Esophagus muscularis mucosa (tissue), 4 donors: ENCODE data around the gene CEP112. TPM values are rescaled to one million over a fixed set of nuclear protein-coding genes. Genes with fewer than 3 reads are reported as not detected.

Experiments used
- DNase-seq: peaks from one replicate; pipeline ENCODE4 v3.0.0-alpha.2; 2017; ENCODE audit errors: extremely low spot score
- H3K27ac ChIP-seq, 4 donors: fragments of 200-600 bp; sonication (generic); replicated peaks in 1 of 4; 1 replicate in 3 of 4; 2 replicates in 1 of 4; pipeline ENCODE4 v1.5.1; 2016 to 2019; ENCODE audit warnings: mild to moderate bottlenecking in 1 of 4
- H3K27me3 ChIP-seq, 4 donors: fragments of 200-600 bp; sonication (generic); one replicate each; pipeline versions ENCODE4 v1.5.1 to v1.6.0; 2016 to 2019
- H3K36me3 ChIP-seq, 4 donors: fragments of 200-600 bp; sonication (generic); one replicate each; pipeline ENCODE4 v1.5.1; 2016 to 2019
- H3K4me1 ChIP-seq, 4 donors: fragments of 200-600 bp; sonication (generic); one replicate each; pipeline ENCODE4 v1.5.1; 2016 to 2019
- H3K4me3 ChIP-seq, 4 donors: fragments of 200-600 bp; sonication (generic); 1 replicate in 2 of 4; 2 replicates in 2 of 4; pipeline ENCODE4 v1.5.1; 2016 to 2019; ENCODE audit warnings: mild to moderate bottlenecking in 4 of 4, moderate library complexity in 1 of 4
- H3K9me3 ChIP-seq, 4 donors: fragments of 200-600 bp; sonication (generic); 1 replicate in 3 of 4; 2 replicates in 1 of 4; pipeline ENCODE4 v1.5.1; 2016 to 2019
- EP300 ChIP-seq: sonication (generic); formaldehyde crosslinking; IDR thresholded peaks from one replicate; pipeline ENCODE4 v1.6.1; 2017; ENCODE audit warnings: antibody characterized with exemption
- POLR2A ChIP-seq: fragments of 450-650 bp; IDR thresholded peaks from one replicate; pipeline ENCODE4 v1.6.1; 2017; ENCODE audit warnings: antibody characterized with exemption, moderate library complexity, mild to moderate bottlenecking, low read depth
- POLR2AphosphoS5 ChIP-seq, 2 donors: sonication (generic); formaldehyde crosslinking; IDR thresholded peaks; one replicate each; pipeline ENCODE4 v1.6.1; 2017; ENCODE audit warnings: antibody characterized with exemption in 2 of 2
- WGBS: methylation state at CpG from one replicate; pipeline ENCODE4 v1.1.5; 2018; 5-methylcytosine and 5-hydroxymethylcytosine counted together
- intact Hi-C: fragments of 100-400 bp; cut with DNase I; formaldehyde crosslinking; loops from one replicate; pipeline ENCODE4 v1.15.1; 2023
- total RNA-seq, 4 donors: library from RNA; depleted of rRNA; stranded (reverse); fragments of >200 nt; gene quantifications; one replicate each; pipeline versions ENCODE4 v1.1.0 to v1.2.1, GENCODE V29; 2016
- TF ChIP-seq, protein P1 (sequence below), 3 experiments: fragments of 200-600 bp in 2 of 3; fragments of 450-650 bp in 1 of 3; sonication (generic) in 2 of 3; IDR thresholded peaks; one replicate each; pipeline ENCODE4 v1.5.1; 2017 to 2019; ENCODE audit warnings: antibody characterized with exemption in 3 of 3, mild to moderate bottlenecking in 2 of 3, moderate library complexity in 1 of 3

CEP112 gene
- total RNA-seq, 4 donors from 2014 or later = 17.0 to 24.7 (median 23.2) TPM

DNA sequence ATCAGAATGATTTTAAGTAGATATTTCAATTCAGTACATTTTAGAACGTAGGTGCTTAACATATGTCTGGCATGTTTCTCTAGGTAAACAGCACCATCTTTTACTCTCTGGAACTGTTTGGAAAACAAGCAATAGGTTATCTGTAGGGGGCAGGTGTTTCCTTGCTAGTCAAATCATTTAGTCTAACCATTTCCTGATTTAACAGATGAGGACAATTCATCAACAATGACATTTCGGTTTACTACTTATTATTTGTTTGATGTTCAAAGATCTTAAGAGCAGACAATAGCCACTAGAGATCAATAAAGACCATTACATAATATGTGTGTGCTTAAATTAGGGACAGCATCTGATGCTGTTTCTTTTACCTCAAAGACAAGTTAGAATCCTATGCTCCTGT lies 173.1 kb downstream of the CEP112 start:
- 48% methylated on average over 2 of the region's 2 CpGs for WGBS
- H3K4me1 ChIP-seq = no peaks in the 10 kb centered on the region

GRCh38 chr17:66016231-66016630 lies 175.7 kb downstream of the CEP112 start:
- no peak for TF ChIP-seq POLR2AphosphoS5 (IDR thresholded peaks at IDR 0.05)
- no peak for TF ChIP-seq POLR2A
- TF ChIP-seq EP300 = no peak
- no peak for DNase-seq
- Histone ChIP-seq H3K27ac (no peak overlapping the region), H3K36me3 (peaks cover 0 to 2% (median 0%) of the 10 kb centered on the region in 4 donors), H3K9me3 (no peaks in the 10 kb centered on the region), H3K27me3 (no peaks in the 10 kb centered on the region), H3K4me3 (no peak overlapping the region), H3K4me1 (no peaks in the 10 kb centered on the region)
- 67% methylated on average over 3 of the region's 3 CpGs for WGBS
- intact Hi-C loops = no loop called here

More for the DNA sequence above, 173.1 kb downstream of the CEP112 start:
- Histone ChIP-seq H3K4me3 (no peak overlapping the region), H3K9me3 (peaks cover 0 to 12% (median 10%) of the 10 kb centered on the region in 4 donors), H3K27me3 (no peaks in the 10 kb centered on the region), H3K36me3 (peaks cover 0 to 3% (median 0%) of the 10 kb centered on the region in 4 donors), H3K27ac (no peak overlapping the region)
- intact Hi-C loops = no loop called here
- TF ChIP-seq POLR2AphosphoS5 (IDR thresholded peaks at IDR 0.05) (no peak), EP300 (no peak), POLR2A (no peak)
- TF ChIP-seq, protein P1, sequence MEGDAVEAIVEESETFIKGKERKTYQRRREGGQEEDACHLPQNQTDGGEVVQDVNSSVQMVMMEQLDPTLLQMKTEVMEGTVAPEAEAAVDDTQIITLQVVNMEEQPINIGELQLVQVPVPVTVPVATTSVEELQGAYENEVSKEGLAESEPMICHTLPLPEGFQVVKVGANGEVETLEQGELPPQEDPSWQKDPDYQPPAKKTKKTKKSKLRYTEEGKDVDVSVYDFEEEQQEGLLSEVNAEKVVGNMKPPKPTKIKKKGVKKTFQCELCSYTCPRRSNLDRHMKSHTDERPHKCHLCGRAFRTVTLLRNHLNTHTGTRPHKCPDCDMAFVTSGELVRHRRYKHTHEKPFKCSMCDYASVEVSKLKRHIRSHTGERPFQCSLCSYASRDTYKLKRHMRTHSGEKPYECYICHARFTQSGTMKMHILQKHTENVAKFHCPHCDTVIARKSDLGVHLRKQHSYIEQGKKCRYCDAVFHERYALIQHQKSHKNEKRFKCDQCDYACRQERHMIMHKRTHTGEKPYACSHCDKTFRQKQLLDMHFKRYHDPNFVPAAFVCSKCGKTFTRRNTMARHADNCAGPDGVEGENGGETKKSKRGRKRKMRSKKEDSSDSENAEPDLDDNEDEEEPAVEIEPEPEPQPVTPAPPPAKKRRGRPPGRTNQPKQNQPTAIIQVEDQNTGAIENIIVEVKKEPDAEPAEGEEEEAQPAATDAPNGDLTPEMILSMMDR (IDR thresholded peaks at IDR 0.05) = no peak
- no peak for DNase-seq

GRCh38 chr17:66008680-66009079 lies 183.3 kb downstream of the CEP112 start:
- Histone ChIP-seq H3K4me1 (no peaks in the 10 kb centered on the region), H3K27ac (no peak overlapping the region), H3K4me3 (no peak overlapping the region), H3K36me3 (no peaks in the 10 kb centered on the region), H3K27me3 (no peaks in the 10 kb centered on the region), H3K9me3 (no peaks in the 10 kb centered on the region)
- 0% methylated on average over 1 of the region's 1 CpG for WGBS
- no peak for DNase-seq
- intact Hi-C loops = no loop called here
- TF ChIP-seq EP300 (no peak), POLR2AphosphoS5 (IDR thresholded peaks at IDR 0.05) (no peak), POLR2A (no peak)
- TF ChIP-seq, protein P1 (IDR thresholded peaks at IDR 0.05) = no peak

DNA sequence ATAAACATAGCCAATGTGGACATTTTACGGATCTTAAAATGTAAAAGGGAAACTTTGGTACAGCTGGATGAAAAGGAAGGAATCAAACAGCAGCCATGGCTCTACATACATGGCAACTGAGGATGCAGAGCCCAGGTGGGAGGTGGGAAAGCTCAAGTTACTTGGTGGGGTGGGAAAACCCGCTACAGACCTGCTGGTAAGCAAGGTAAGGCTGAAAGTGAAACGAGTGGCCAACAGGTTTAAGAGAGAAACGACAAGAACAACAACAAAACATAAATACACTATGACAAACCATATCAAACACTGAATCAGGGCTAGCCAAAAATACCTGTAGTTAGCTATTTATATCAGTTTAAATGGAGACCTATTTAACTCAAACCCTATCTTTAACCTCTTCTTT lies 185.3 kb downstream of the CEP112 start:
- Histone ChIP-seq H3K4me1 (peaks cover 0 to 17% (median 12%) of the 10 kb centered on the region in 4 donors), H3K36me3 (no peaks in the 10 kb centered on the region), H3K27ac (no peak overlapping the region), H3K9me3 (no peaks in the 10 kb centered on the region), H3K27me3 (no peaks in the 10 kb centered on the region), H3K4me3 (no peak overlapping the region)
- intact Hi-C loops = no loop called here
- no peak for DNase-seq
- WGBS = 89% methylated on average over 4 of the region's 4 CpGs
- TF ChIP-seq EP300 = no peak
- no peak for TF ChIP-seq POLR2A
- TF ChIP-seq POLR2AphosphoS5 (IDR thresholded peaks at IDR 0.05) = no peak
- TF ChIP-seq, protein P1 (IDR thresholded peaks at IDR 0.05) = no peak

GRCh38 chr17:66002812-66003211 lies 189.1 kb downstream of the CEP112 start:
- Histone ChIP-seq H3K4me3 (no peak overlapping the region), H3K27me3 (no peaks in the 10 kb centered on the region), H3K27ac (no peak overlapping the region), H3K4me1 (peaks cover 0 to 17% (median 12%) of the 10 kb centered on the region in 4 donors), H3K36me3 (no peaks in the 10 kb centered on the region), H3K9me3 (no peaks in the 10 kb centered on the region)
- TF ChIP-seq POLR2A (no peak), POLR2AphosphoS5 (IDR thresholded peaks at IDR 0.05) (no peak), EP300 (no peak)
- TF ChIP-seq, protein P1 (IDR thresholded peaks at IDR 0.05) = no peak
- intact Hi-C loops = no loop called here
- DNase-seq = no peak
- 36% methylated on average over 1 of the region's 1 CpG for WGBS
